Lower lobe of right lung (tissue), 2 donors: ENCODE results near the gene FRYL. TPM values are rescaled to one million over a fixed set of nuclear protein-coding genes. Genes with fewer than 3 reads are reported as not detected.

Experiments used
- ATAC-seq, 2 donors: fragments of 200-7000 bp; cut with Tn5 transposase; one replicate each; pipeline ENCODE4 v1.9.1; 2020 to 2022; ENCODE audit warnings: mild to moderate bottlenecking in 2 of 2, moderate library complexity in 2 of 2
- DNase-seq: peaks from one replicate; pipeline ENCODE4 v3.0.0-alpha.2; 2020
- H3K27ac ChIP-seq: fragments of 200-600 bp; one replicate; pipeline ENCODE4 v1.8.0; 2022
- H3K27me3 ChIP-seq: fragments of 200-600 bp; one replicate; pipeline ENCODE4 v1.8.0; 2022; ENCODE audit warnings: low read depth
- H3K36me3 ChIP-seq: fragments of 200-600 bp; one replicate; pipeline ENCODE4 v1.8.0; 2022; ENCODE audit warnings: mild to moderate bottlenecking
- H3K4me1 ChIP-seq: fragments of 200-600 bp; one replicate; pipeline ENCODE4 v1.8.0; 2022
- H3K4me3 ChIP-seq: fragments of 200-600 bp; one replicate; pipeline ENCODE4 v1.8.0; 2022; ENCODE audit warnings: mild to moderate bottlenecking
- H3K9me3 ChIP-seq: fragments of 200-600 bp; one replicate; pipeline ENCODE4 v1.8.0; 2022
- CTCF ChIP-seq: fragments of 200-600 bp; IDR thresholded peaks from one replicate; pipeline ENCODE4 v1.8.0; 2022; ENCODE audit warnings: antibody characterized with exemption, mild to moderate bottlenecking
- intact Hi-C: fragments of 100-400 bp; cut with DNase I; formaldehyde crosslinking; loops from one replicate; pipeline ENCODE4 v1.11.0; 2022
- total RNA-seq: library from RNA; stranded (reverse); fragmentation: NEBNext Ultra II Directional; extraction: Animal tissue kit (Norgen Biotek cat#: 25700); gene quantifications from one replicate; pipeline ENCODE4 v1.2.1, GENCODE V29; 2021
- donor health status: DM: no; HTN: yes; CAD: no; lungs with severe emphysema.

Gene FRYL
- total RNA-seq, 1 donor from 2014 or later, result 85.0 TPM

- Histone ChIP-seq H3K36me3 (no peaks in the 10 kb centered on the region), H3K27ac (no peak overlapping the region), H3K27me3 (peaks cover 65% of the 10 kb centered on the region), H3K9me3 (no peaks in the 10 kb centered on the region), H3K4me1 (peaks cover 3% of the 10 kb centered on the region), H3K4me3 (peak overlapping the region; percentile 45)
- ATAC-seq (peak; percentile 41 to 62), DNase-seq (peak; percentile 49)
- intact Hi-C loops, result no loop called here
- TF ChIP-seq CTCF, result no peak
These were observed 296.1 kb downstream of the FRYL start for GRCh38 chr4:48483777-48484493.

DNA sequence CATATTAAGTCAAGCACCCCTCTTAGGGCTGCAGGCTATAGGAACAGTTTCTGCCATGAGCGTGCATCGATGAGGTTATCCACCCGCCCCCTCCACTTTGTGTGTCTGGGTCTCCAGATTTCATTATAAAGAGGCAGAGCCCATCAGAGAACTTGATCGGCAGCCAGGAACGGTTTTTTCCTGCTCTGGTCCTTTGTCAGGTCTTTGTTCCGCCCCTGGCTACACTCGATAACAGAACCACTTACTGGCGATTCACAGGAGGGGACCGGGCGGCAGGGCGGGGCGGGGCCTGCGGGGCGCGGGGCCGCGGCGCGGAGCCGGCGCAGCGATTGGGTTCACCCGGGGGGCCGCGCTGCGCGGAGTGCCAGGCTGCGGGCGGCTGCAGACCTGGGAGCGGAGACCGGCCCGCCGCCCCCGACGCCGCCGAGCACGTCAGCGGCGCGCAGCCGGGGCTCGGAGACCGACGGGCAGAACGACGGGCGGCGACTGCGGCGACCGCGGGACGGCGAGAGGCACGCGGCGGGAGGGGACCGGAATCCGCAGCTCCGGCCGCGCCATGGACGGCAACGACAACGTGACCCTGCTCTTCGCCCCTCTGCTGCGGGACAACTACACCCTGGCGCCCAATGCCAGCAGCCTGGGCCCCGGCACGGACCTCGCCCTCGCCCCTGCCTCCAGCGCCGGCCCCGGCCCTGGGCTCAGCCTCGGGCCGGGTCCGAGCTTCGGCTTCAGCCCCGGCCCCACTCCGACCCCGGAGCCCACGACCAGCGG is 296.9 kb downstream of the FRYL start, which contains the start of gene SLC10A4:
TSS of gene SLC10A4 (plus strand) at position 338 of the 771 bp plus-strand sequence. CDS start at position 557, 219 bp downstream.
- DNase-seq, result peak; percentile 47
- peaks cover 58% of the 10 kb centered on the region for H3K27me3 ChIP-seq

DNA sequence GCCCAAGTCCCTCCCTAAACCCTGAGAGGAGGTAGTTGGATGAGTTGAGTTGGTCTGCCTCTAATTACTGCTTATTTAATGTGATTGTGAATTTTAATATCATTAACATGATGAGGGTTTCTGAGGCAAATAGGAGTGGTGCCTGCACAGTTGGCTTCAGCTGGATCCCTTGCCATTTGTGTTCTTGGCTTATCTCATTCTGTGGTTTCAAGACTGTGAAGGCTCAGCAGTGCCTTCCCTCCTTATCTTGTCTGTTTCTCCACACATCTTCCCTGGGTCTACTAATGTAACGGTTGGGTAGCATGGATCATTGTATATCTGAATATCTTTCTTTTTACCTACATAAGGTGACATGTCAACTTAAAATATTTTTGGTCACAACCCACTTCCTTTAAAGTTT is 298.5 kb downstream of the FRYL start:
- no peak overlapping the region for H3K27ac ChIP-seq
- ATAC-seq, result no peak

More for the DNA sequence above, 296.9 kb downstream of the FRYL start, which contains the start of gene SLC10A4:
- ATAC-seq, result peak; percentile 45 to 63
- Histone ChIP-seq H3K4me3 (peak within 1 kb of the TSS; percentile 45), H3K27ac (no peak within 1 kb of the TSS), H3K4me1 (peaks cover 3% of the 10 kb centered on the region), H3K9me3 (no peaks in the 10 kb centered on the region), H3K36me3 (no peaks in the 10 kb centered on the region)
- intact Hi-C loops, result no loop called here
- TF ChIP-seq CTCF, result no peak

DNA sequence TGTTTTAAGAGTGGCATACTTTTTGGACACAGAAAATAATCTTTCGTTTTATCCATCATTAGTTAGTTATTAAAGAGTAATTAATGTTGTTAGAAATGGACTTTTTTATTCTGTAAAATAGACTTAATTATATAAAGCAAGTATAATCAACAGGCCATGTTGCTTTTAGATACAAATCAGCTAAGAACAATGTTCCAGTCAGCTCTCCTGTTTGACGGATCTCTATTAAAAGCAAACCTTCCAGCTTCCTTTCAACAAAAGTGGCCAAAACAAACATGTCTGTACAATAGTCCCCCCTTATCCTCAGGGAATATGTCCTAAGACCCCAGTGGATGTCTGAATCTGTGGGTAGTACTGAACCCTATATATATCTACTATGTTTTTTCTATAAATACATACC is 301.8 kb downstream of the FRYL start:
- no peak for TF ChIP-seq CTCF
- no peak overlapping the region for H3K4me3 ChIP-seq
- no peak for ATAC-seq
- H3K9me3 ChIP-seq, result no peaks in the 10 kb centered on the region
- peaks cover 22% of the 10 kb centered on the region for H3K27me3 ChIP-seq
- intact Hi-C loops, result no loop called here
- H3K27ac ChIP-seq, result no peak overlapping the region
- no peaks in the 10 kb centered on the region for H3K4me1 ChIP-seq
- no peak for DNase-seq
- H3K36me3 ChIP-seq, result no peaks in the 10 kb centered on the region

More for the DNA sequence above, 298.5 kb downstream of the FRYL start:
- no peak for DNase-seq
- Histone ChIP-seq H3K4me3 (no peak overlapping the region), H3K27me3 (peaks cover 46% of the 10 kb centered on the region), H3K36me3 (no peaks in the 10 kb centered on the region), H3K9me3 (no peaks in the 10 kb centered on the region), H3K4me1 (peaks cover 3% of the 10 kb centered on the region)
- intact Hi-C loops, result no loop called here
- TF ChIP-seq CTCF, result no peak

DNA sequence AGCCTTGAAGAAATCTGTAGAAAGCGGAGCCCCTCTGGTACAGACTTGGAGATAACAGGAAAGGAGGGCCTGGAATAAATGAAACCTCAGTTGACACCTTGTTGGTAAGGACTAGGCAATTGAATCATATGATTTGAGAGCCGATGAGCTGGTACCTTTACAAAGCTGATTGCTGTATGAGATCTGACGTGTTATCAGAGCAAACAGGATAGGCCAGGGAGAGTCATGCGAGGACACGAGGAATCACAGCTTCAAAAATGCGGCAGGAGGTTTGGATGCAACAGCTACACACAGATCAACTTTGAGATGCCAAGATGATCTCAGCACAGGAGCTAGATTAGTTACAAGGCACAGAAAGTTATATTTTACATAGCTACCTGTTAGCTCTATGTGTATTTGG is 304.3 kb downstream of the FRYL start:
- Histone ChIP-seq H3K36me3 (no peaks in the 10 kb centered on the region), H3K27ac (no peak overlapping the region), H3K9me3 (no peaks in the 10 kb centered on the region), H3K4me3 (no peak overlapping the region), H3K4me1 (no peaks in the 10 kb centered on the region), H3K27me3 (peaks cover 3% of the 10 kb centered on the region)
- no peak for TF ChIP-seq CTCF
- intact Hi-C loops, result no loop called here
- no peak for DNase-seq
- no peak for ATAC-seq
